ENCODE data around the gene RAPSN.
A peak's percentile ranks its signal among the peaks of the same experiment; 100 is the strongest.

Gene RAPSN

DNA sequence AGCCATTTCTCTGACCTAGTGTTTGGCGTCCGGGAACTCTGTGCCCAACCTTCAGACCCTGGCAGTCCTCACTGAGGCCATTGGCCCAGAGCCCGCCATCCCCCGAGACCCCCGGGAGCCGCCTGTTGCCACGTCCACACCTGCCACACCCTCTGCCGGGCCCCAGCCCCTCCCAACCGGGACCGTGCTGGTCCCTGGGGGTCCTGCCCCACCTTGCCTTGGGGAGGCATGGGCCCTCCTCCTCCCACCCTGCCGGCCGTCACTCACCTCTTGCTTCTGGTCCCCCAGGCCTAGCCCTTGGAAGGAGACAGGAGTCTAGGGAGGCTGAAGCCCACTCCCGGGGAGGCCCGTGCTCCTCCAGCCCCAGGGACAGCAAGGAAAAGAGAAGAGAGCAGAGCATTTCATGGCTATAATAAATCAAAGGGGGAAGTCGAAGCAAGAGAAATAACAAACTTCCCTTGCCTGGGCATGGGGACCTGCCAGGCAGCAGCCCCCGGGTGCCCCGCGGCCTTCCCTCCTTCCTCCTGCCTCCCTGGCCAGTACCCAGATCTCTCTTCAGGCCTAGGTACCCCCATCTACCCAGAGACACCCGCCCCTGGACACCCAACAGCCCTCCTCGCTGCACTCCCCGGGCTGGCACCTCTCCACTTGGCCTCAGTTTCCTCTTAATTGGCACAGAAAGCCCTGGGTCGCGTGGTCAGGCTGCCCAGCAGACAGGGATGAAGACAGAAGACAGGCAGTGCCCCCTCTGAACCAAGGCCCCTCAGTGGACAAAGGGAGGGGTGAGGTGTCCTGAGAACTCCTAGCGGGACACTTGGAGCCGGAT, 53.5 kb downstream of the RAPSN start:
- no peak overlapping the region for H3K4me3 ChIP-seq (ENCODE audit: low read length)
- no peak for DNase-seq (ENCODE audit: low read depth, low spot score)

DNA sequence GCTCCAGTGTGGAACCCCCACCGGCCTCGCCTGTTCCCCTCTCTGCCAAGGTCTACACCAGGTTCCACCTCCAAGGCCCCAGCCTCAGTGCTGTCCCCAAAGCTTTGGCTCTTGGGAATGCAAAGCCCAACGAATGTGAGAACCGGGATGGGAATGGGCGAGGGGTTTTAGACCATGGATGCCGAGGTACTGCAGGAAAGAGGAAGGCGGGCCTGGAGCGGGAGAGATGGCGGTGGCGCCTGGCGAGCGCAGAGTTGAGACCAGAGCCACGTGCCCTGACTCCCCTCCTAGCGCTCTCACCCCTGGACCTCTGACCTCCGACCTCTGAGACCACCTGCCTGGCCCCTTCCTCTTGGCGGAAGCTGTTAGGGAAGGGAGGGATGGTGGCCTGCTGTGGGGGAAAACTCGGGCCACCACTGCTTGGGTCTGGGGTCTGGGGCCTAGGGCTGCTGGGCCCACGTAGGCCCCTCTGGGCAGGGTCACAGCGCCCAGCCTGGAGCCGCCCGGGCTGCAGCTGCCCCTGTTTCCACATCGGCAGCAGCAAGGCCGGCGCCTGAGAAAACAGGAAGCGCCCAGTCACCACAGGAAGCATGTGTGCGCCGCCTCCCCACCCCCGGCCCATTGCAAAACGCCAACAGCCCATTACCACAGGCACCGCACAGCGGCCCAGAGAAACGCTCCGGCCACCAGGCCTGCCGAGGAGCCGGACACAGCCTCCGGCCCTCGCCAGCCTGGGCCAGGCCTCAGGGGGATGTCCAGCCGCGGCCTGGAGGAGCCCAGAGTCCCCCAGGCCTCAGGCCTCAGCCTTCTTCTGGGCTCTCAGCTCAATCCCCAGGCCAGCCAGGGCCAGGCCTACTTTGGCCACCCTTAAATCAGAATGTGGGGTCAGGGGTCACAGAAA, 54.4 kb downstream of the RAPSN start:
- DNase-seq (ENCODE audit: low read depth, low spot score), result peak; percentile 44
- peak overlapping the region; percentile 24 for H3K4me3 ChIP-seq (ENCODE audit: low read length)

DNA sequence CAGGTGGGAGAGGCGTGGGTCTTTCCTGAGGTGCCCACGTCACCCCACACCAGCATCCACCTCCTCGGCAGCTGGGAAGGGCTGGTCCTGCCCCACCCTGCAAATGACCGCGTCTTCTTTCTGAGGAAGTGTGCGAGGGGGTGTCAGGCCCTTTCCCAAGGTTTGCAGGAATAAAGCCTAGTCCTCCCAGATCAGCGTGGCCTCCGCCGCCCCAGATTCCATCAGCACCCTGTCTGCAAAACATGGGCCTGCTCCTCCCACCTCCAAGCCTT, 55.0 kb downstream of the RAPSN start:
- H3K4me3 ChIP-seq (ENCODE audit: low read length), result no peak overlapping the region
- no peak for DNase-seq (ENCODE audit: low read depth, low spot score)

- H3K4me3 ChIP-seq (ENCODE audit: low read length), result no peak overlapping the region
- no peak for DNase-seq (ENCODE audit: low read depth, low spot score)
Measured at GRCh38 chr11:47393163-47394049, 55.5 kb downstream of the RAPSN start.

DNA sequence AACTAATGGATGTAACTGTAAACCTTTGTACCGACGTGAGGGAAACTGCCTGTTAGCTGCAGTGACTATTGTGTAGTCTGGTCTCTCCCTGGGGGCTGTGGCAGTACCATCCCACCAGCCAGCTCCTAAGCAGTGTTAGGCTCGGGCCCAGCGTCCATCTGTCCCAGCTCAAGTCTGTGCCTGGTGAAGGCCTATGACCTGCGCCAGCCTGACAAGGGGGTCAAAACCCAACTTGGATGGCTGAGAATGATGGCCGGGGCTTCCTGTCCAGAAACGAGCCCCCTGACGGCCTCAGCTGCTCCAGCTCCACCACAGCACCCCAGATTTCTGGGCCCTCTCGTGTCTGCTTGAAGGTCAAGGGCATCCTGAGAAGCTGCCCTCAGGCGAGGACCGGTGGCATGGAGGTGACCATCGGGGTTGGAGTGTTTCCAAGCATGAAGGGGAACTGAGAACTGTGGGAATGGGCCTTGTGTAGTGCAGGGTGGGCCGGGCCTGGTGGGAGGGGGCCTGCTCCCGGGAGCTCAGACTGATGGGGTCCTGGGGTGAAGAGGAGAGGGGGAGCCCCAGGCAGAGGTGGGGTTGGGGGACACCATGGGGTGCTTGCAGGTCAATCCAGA, 56.3 kb downstream of the RAPSN start:
- H3K4me3 ChIP-seq (ENCODE audit: low read length), result no peak overlapping the region
- DNase-seq (ENCODE audit: low read depth, low spot score), result no peak

DNA sequence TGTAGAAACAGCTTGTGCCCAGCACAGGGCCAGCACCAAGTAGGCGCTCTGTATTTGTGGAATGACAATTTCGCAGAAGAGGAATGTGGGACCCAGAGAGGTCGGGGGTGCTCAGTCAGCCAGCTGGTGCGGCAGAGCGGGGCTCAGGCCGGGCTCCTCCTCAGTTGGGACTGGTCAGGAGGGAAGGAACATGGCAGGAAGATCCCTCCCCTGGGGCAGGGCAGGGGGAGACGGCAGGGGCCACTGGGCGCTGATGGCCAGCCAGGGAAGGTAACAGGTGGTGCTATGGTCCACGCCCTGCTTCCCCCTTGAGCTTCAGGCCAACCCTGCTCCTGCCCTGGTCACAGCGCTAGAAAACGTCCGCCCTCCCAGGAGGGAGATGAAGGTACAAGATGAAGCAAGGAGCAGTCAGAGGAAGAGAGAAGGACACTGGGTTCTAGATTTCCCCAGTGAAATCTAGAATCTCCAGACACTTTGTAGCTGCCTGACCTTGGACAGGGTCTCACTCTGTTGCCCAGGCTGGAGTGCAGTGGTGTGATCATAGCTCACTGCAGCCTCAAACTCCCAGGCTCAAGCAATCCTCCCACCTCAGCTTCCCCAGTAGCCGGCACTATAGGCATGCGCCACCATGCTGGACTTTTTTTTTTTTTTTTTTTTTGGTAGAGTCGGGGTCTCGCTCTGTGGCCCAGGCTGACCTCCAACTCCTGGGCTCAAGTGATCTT, 57.1 kb downstream of the RAPSN start:
- no peak for DNase-seq (ENCODE audit: low read depth, low spot score)
- H3K4me3 ChIP-seq (ENCODE audit: low read length), result no peak overlapping the region

- no peak for DNase-seq (ENCODE audit: low read depth, low spot score)
- no peak overlapping the region for H3K4me3 ChIP-seq (ENCODE audit: low read length)
Measured at GRCh38 chr11:47391077-47391583, 57.8 kb downstream of the RAPSN start.

DNA sequence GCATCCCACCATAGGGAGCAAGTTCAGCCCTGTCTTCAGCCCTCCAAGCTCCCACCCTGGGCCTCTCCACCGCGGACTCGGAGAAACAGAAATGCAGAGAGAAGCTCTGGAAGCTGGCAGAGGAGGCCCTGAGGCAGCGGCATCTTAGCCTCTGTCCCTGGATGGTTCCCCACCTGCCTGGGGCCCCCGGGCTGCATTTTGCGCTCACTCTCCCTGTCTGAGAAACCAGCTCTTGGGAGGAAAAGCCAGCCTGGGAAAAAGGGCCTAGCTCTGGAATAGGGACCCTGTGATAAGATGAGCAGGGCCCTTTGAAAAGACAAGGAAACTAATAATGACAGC, 58.5 kb downstream of the RAPSN start:
- no peak overlapping the region for H3K4me3 ChIP-seq (ENCODE audit: low read length)
- no peak for DNase-seq (ENCODE audit: low read depth, low spot score)

- no peak for DNase-seq (ENCODE audit: low read depth, low spot score)
- H3K4me3 ChIP-seq (ENCODE audit: low read length), result no peak overlapping the region
Measured at GRCh38 chr11:47389577-47390421, 59.1 kb downstream of the RAPSN start.

DNA sequence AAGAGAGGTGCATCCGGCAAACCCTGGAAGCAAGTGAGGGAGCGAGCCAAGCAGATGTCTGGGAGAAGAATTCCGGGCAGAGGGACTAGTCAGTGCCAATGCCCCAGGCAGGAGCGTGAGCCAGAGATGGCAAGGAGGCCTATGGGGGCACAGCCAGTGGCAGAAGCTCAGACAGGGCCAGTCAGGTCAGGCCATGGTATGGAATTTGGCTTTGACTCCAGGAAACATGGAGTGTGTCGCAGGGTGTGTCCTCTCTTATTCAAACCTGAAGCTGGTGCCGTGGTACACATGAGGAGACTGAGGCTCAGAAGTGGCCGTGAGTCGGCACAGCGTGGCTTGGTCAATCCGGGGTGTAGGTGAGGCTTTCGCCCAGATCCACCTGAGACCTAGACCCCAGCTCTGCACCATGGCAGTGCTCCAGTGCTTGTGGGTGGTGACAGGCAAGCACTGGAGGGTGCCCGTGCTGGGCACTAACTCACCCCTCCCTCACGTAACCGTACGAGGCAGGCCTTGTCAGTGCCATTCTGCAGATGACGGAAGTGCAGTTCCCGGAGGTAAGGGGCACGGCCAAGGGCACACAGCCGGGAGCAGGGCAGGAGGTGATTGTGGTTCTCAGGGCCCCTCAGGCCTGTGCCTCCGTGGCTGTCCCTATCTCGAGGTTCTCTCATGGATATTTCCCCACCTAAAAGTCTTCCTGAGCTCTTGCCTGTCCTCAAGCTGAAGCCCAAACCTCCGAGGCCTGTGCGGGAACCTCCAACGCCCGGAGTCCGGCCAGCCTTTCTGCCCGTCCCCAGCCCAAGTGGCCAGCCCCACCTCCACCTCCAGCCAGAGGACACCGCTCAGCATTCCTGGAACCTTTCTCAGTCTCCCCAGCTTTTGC, 60.0 kb downstream of the RAPSN start:
- H3K4me3 ChIP-seq (ENCODE audit: low read length), result no peak overlapping the region
- no peak for DNase-seq (ENCODE audit: low read depth, low spot score)

DNA sequence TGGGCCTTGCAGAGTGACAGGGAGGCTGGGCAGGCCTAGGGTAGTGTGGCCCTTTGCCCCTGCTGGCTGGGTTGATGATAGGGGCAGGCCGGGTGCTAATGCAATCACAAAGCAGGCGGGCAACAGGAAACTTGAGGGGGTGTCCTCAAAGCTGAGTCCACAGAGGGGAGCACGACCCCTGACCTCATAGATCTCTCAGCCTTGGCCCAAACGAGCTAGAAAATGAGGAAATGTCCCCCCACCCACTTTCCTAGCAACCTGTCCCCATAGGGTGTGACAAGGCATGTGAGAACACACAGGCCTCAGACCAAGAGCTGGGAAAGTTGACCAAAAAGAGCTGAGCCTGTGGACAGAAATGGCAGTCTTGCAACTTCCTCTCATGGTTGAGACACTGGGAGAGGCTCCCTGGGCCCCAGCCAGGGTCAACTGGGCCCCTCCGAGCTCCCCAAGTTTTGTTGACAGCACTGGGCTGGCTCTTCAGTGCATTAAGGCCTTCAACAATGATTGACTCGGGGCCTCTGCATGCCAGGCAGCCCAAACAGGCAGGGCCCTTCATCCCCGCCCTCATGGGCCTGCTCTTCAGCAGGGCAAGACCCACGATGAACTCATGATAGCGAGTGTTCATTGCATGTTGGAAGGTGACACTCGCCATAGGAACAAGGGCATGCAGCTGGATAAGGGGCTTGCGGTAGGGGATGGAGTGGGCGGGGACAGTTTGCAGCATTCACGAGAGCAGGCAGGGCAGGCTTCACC, 60.8 kb downstream of the RAPSN start:
- H3K4me3 ChIP-seq (ENCODE audit: low read length), result no peak overlapping the region
- no peak for DNase-seq (ENCODE audit: low read depth, low spot score)

Data from Jurkat, Clone E6-1 (cell line).